Measurements from ENCODE around the gene FAM20C. TPM values are rescaled to one million over a fixed set of nuclear protein-coding genes. Genes with fewer than 3 reads are reported as not detected.
A peak's percentile ranks its signal among the peaks of the same experiment; 100 is the strongest.

FAM20C gene
- total and polyA plus RNA-seq, 7 experiments from 2014 or later, result 0.22 to 27.0 (median 4.6) TPM; not detected in 2

DNA sequence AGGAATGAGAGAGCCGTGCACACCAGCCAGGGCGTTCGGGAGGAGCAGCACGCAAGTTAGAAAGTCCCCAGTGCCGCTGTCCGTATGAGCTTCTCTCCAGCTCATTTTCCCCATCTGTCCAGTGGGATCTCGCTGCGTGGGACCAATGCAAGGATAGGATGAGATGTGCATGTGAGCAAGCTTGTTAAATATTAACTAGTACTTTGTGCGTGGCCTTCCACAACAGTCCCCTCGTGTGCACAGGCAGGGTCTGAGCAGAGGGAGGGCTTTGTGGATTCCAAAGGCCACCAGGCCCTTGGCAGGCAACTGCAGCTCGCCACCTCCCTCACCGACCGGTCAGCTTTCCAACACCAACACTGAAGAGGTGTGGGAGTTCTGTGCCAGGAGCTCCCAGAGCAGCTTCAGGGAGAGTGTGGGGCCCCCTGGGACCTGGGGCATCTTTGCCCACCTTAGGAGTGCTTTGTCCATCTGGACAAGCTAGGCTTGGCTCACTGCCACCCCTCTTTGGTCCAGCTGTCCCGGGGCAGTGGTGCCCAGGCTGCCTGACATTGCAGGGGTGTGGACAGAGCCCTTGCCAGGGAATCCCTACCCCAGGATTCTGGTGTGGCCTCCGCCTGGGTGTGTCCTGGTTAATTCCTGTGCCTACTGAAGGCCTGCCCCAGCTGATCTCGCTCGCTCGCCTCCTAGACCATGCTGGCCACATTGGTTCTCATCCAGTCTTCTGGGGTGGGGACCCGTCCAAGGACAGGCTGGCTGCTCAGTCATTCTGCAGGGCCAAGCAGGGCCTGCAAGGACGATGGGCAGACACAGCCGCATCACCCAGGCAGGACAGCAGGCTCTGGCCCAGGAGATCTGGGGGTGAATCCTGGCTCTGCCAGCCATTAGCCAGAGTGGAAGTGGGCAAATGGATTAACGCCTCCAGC lies 5.3 kb downstream of the FAM20C start:
- Histone ChIP-seq H3K9me3 (ENCODE audit: control insufficient read depth in 2 of 3, low read length in 3 of 3) (no peaks in the 10 kb centered on the region), H3K4me1 (ENCODE audit: control insufficient read depth in 2 of 2, insufficient read depth in 2 of 2, low read length in 2 of 2) (no peaks in the 10 kb centered on the region), H3K27ac (ENCODE audit: low read depth, low read length) (no peak overlapping the region), H3K27me3 (ENCODE audit: control insufficient read depth in 2 of 2, insufficient read depth in 2 of 2, low read length in 2 of 2) (no peaks in the 10 kb centered on the region), H3K36me3 (ENCODE audit: control insufficient read depth in 2 of 3, insufficient read depth in 3 of 3, low read length in 3 of 3) (no peaks in the 10 kb centered on the region), H3K4me3 (ENCODE audit: low read length) (no peak overlapping the region)
- no peak overlapping the region for H3K27ac Mint-ChIP-seq
- H3K9me3 Mint-ChIP-seq, result no peaks in the 10 kb centered on the region
- peaks cover 0 to 3% (median 0%) of the 10 kb centered on the region in 5 donors for H3K36me3 Mint-ChIP-seq
- DNase-seq (no peak), ATAC-seq (no peak)
- H3K4me1 Mint-ChIP-seq, result peaks cover 0 to 5% (median 0%) of the 10 kb centered on the region in 7 donors
- intact Hi-C loops (cut with micrococcal nuclease), result no loop called here
- peaks cover 12 to 30% (median 18%) of the 10 kb centered on the region in 5 donors for H3K27me3 Mint-ChIP-seq
- no peak overlapping the region for H3K4me3 Mint-ChIP-seq
- ChIA-PET POLR2A (no interaction called here), CTCF (no interaction called here)

- Mint-ChIP-seq H3K27ac (no peak overlapping the region), H3K27me3 (peaks cover 6 to 23% (median 12%) of the 10 kb centered on the region in 5 donors), H3K9me3 (no peaks in the 10 kb centered on the region), H3K4me1 (peaks cover 0 to 2% (median 0%) of the 10 kb centered on the region in 7 donors), H3K4me3 (no peak overlapping the region), H3K36me3 (peaks cover 0 to 3% (median 0%) of the 10 kb centered on the region in 5 donors)
- Histone ChIP-seq H3K27me3 (ENCODE audit: control insufficient read depth in 2 of 2, insufficient read depth in 2 of 2, low read length in 2 of 2) (no peaks in the 10 kb centered on the region), H3K4me3 (ENCODE audit: low read length) (no peak overlapping the region), H3K27ac (ENCODE audit: low read depth, low read length) (no peak overlapping the region), H3K36me3 (ENCODE audit: control insufficient read depth in 2 of 3, insufficient read depth in 3 of 3, low read length in 3 of 3) (no peaks in the 10 kb centered on the region), H3K4me1 (ENCODE audit: control insufficient read depth in 2 of 2, insufficient read depth in 2 of 2, low read length in 2 of 2) (no peaks in the 10 kb centered on the region), H3K9me3 (ENCODE audit: control insufficient read depth in 2 of 3, low read length in 3 of 3) (no peaks in the 10 kb centered on the region)
- no peak for DNase-seq
- POLR2A ChIA-PET, result no interaction called here
- intact Hi-C loops (cut with micrococcal nuclease), result no loop called here
- ATAC-seq, result no peak
- CTCF ChIA-PET, result no interaction called here
Measured at GRCh38 chr7:199483-200249, 7.3 kb downstream of the FAM20C start.

- peaks cover 0 to 3% (median 0%) of the 10 kb centered on the region in 5 donors for H3K36me3 Mint-ChIP-seq
- ATAC-seq (no peak), DNase-seq (no peak)
- intact Hi-C loops (cut with micrococcal nuclease), result no loop called here
- no peaks in the 10 kb centered on the region for H3K9me3 Mint-ChIP-seq
- peaks cover 0 to 2% (median 0%) of the 10 kb centered on the region in 7 donors for H3K4me1 Mint-ChIP-seq
- ChIA-PET CTCF (no interaction called here), POLR2A (no interaction called here)
- H3K9me3 ChIP-seq (ENCODE audit: control insufficient read depth in 2 of 3, low read length in 3 of 3), result no peaks in the 10 kb centered on the region
- H3K4me3 Mint-ChIP-seq, result no peak overlapping the region
- H3K27me3 ChIP-seq (ENCODE audit: control insufficient read depth in 2 of 2, insufficient read depth in 2 of 2, low read length in 2 of 2), result no peaks in the 10 kb centered on the region
- peaks cover 6 to 16% (median 8%) of the 10 kb centered on the region in 5 donors for H3K27me3 Mint-ChIP-seq
- no peaks in the 10 kb centered on the region for H3K36me3 ChIP-seq (ENCODE audit: control insufficient read depth in 2 of 3, insufficient read depth in 3 of 3, low read length in 3 of 3)
- no peaks in the 10 kb centered on the region for H3K4me1 ChIP-seq (ENCODE audit: control insufficient read depth in 2 of 2, insufficient read depth in 2 of 2, low read length in 2 of 2)
- no peak overlapping the region for H3K4me3 ChIP-seq (ENCODE audit: low read length)
- H3K27ac ChIP-seq (ENCODE audit: low read depth, low read length), result no peak overlapping the region
- H3K27ac Mint-ChIP-seq, result no peak overlapping the region
Measured at GRCh38 chr7:200290-200689, 7.9 kb downstream of the FAM20C start.

- ATAC-seq (no peak), DNase-seq (no peak)
- Mint-ChIP-seq H3K4me3 (no peak overlapping the region), H3K4me1 (peaks cover 0 to 2% (median 0%) of the 10 kb centered on the region in 7 donors), H3K27ac (no peak overlapping the region), H3K9me3 (no peaks in the 10 kb centered on the region), H3K27me3 (peaks cover 3 to 12% (median 6%) of the 10 kb centered on the region in 5 donors), H3K36me3 (peaks cover 0 to 3% (median 0%) of the 10 kb centered on the region in 5 donors)
- intact Hi-C loops (cut with micrococcal nuclease), result no loop called here
- Histone ChIP-seq H3K4me3 (ENCODE audit: low read length) (no peak overlapping the region), H3K36me3 (ENCODE audit: control insufficient read depth in 2 of 3, insufficient read depth in 3 of 3, low read length in 3 of 3) (no peaks in the 10 kb centered on the region), H3K4me1 (ENCODE audit: control insufficient read depth in 2 of 2, insufficient read depth in 2 of 2, low read length in 2 of 2) (no peaks in the 10 kb centered on the region), H3K9me3 (ENCODE audit: control insufficient read depth in 2 of 3, low read length in 3 of 3) (no peaks in the 10 kb centered on the region), H3K27ac (ENCODE audit: low read depth, low read length) (no peak overlapping the region), H3K27me3 (ENCODE audit: control insufficient read depth in 2 of 2, insufficient read depth in 2 of 2, low read length in 2 of 2) (no peaks in the 10 kb centered on the region)
- POLR2A ChIA-PET, result no interaction called here
- CTCF ChIA-PET, result no interaction called here
Measured at GRCh38 chr7:200704-201103, 8.3 kb downstream of the FAM20C start.

- Histone ChIP-seq H3K27ac (ENCODE audit: low read depth, low read length) (no peak overlapping the region), H3K4me3 (ENCODE audit: low read length) (no peak overlapping the region), H3K4me1 (ENCODE audit: control insufficient read depth in 2 of 2, insufficient read depth in 2 of 2, low read length in 2 of 2) (no peaks in the 10 kb centered on the region), H3K9me3 (ENCODE audit: control insufficient read depth in 2 of 3, low read length in 3 of 3) (no peaks in the 10 kb centered on the region), H3K27me3 (ENCODE audit: control insufficient read depth in 2 of 2, insufficient read depth in 2 of 2, low read length in 2 of 2) (no peaks in the 10 kb centered on the region), H3K36me3 (ENCODE audit: control insufficient read depth in 2 of 3, insufficient read depth in 3 of 3, low read length in 3 of 3) (no peaks in the 10 kb centered on the region)
- intact Hi-C loops (cut with micrococcal nuclease), result no loop called here
- no peak overlapping the region for H3K27ac Mint-ChIP-seq
- peaks cover 0 to 4% (median 0%) of the 10 kb centered on the region in 7 donors for H3K4me1 Mint-ChIP-seq
- ATAC-seq, result peak; percentile 2
- ChIA-PET CTCF (no interaction called here), POLR2A (no interaction called here)
- no peak overlapping the region for H3K4me3 Mint-ChIP-seq
- peaks cover 0 to 3% (median 0%) of the 10 kb centered on the region in 5 donors for H3K36me3 Mint-ChIP-seq
- no peaks in the 10 kb centered on the region for H3K27me3 Mint-ChIP-seq
- DNase-seq, result no peak
- H3K9me3 Mint-ChIP-seq, result no peaks in the 10 kb centered on the region
Measured at GRCh38 chr7:204326-204725, 12.0 kb downstream of the FAM20C start.

GRCh38 chr7:205115-206010 lies 13.0 kb downstream of the FAM20C start:
- H3K36me3 Mint-ChIP-seq, result peaks cover 0 to 3% (median 0%) of the 10 kb centered on the region in 5 donors
- H3K4me3 Mint-ChIP-seq, result no peak overlapping the region
- H3K27ac Mint-ChIP-seq, result no peak overlapping the region
- H3K9me3 Mint-ChIP-seq, result no peaks in the 10 kb centered on the region
- Histone ChIP-seq H3K9me3 (ENCODE audit: control insufficient read depth in 2 of 3, low read length in 3 of 3) (no peaks in the 10 kb centered on the region), H3K27me3 (ENCODE audit: control insufficient read depth in 2 of 2, insufficient read depth in 2 of 2, low read length in 2 of 2) (no peaks in the 10 kb centered on the region), H3K4me1 (ENCODE audit: control insufficient read depth in 2 of 2, insufficient read depth in 2 of 2, low read length in 2 of 2) (no peaks in the 10 kb centered on the region), H3K36me3 (ENCODE audit: control insufficient read depth in 2 of 3, insufficient read depth in 3 of 3, low read length in 3 of 3) (no peaks in the 10 kb centered on the region), H3K4me3 (ENCODE audit: low read length) (no peak overlapping the region), H3K27ac (ENCODE audit: low read depth, low read length) (no peak overlapping the region)
- intact Hi-C loops (cut with micrococcal nuclease), result no loop called here
- DNase-seq (no peak), ATAC-seq (no peak)
- H3K4me1 Mint-ChIP-seq, result peaks cover 0 to 6% (median 0%) of the 10 kb centered on the region in 7 donors
- CTCF ChIA-PET, result no interaction called here
- no peaks in the 10 kb centered on the region for H3K27me3 Mint-ChIP-seq
- POLR2A ChIA-PET, result interaction anchor here (0.9 kb wide), 1 partner anchor 21 kb away, joined by 4 read pairs; no protein-coding TSS in a partner anchor
